Measurements from ENCODE around the gene BRI3.

The BRI3 gene

GRCh38 chr7:98288064-98288823, 6.8 kb downstream of the BRI3 start:
- no peak for DNase-seq

- DNase-seq, result no peak
Observed at GRCh38 chr7:98289333-98289875, 7.9 kb downstream of the BRI3 start.

- no peak for DNase-seq
Observed at GRCh38 chr7:98291717-98292116, 10.2 kb downstream of the BRI3 start.

GRCh38 chr7:98293265-98293664, 11.8 kb downstream of the BRI3 start:
- no peak for DNase-seq

- DNase-seq, result no peak
Observed at GRCh38 chr7:98293746-98294145, 12.3 kb downstream of the BRI3 start.

GRCh38 chr7:98294326-98294725, 12.8 kb downstream of the BRI3 start:
- no peak for DNase-seq

- peak; percentile 18 for DNase-seq
Observed at GRCh38 chr7:98294798-98295382, 13.4 kb downstream of the BRI3 start.

- no peak for DNase-seq
Observed at GRCh38 chr7:98295467-98296192, 14.1 kb downstream of the BRI3 start.

GRCh38 chr7:98296833-98297232, 15.3 kb downstream of the BRI3 start:
- no peak for DNase-seq

GRCh38 chr7:98297626-98298286, 16.3 kb downstream of the BRI3 start:
- DNase-seq, result no peak

GRCh38 chr7:98300595-98301372, 19.3 kb downstream of the BRI3 start:
- DNase-seq, result no peak

- no peak for DNase-seq
Observed at GRCh38 chr7:98301693-98302470, 20.4 kb downstream of the BRI3 start.

- no peak for DNase-seq
Observed at GRCh38 chr7:98303176-98303865, 21.8 kb downstream of the BRI3 start.

GRCh38 chr7:98303906-98304305, 22.4 kb downstream of the BRI3 start:
- DNase-seq, result no peak

- no peak for DNase-seq
Observed at GRCh38 chr7:98305951-98306535, 24.6 kb downstream of the BRI3 start.

- no peak for DNase-seq
Observed at GRCh38 chr7:98307971-98308466, 26.5 kb downstream of the BRI3 start.

- DNase-seq, result no peak
Observed at GRCh38 chr7:98309566-98309965, 28.1 kb downstream of the BRI3 start.

- DNase-seq, result no peak
Observed at GRCh38 chr7:98312201-98312600, 30.7 kb downstream of the BRI3 start.

GRCh38 chr7:98314469-98314868, 33.0 kb downstream of the BRI3 start:
- no peak for DNase-seq

- no peak for DNase-seq
Observed at GRCh38 chr7:98315318-98315993, 34.0 kb downstream of the BRI3 start.

Data from activated CD4-positive, alpha-beta T cell treated with anti-CD3 and anti-CD28 coated beads, Interleukin-2, amount 50 U/mL, for 16 hours (primary cell).